ENCODE measurements around the gene HMX1. TPM values are rescaled to one million over a fixed set of nuclear protein-coding genes. Genes with fewer than 3 reads are reported as not detected.
A peak's percentile ranks its signal among the peaks of the same experiment; 100 is the strongest.

The HMX1 gene
- polyA plus RNA-seq, 1 of the 3 experiments (the other 2 are of a cell fraction) = 0.20 TPM

DNA sequence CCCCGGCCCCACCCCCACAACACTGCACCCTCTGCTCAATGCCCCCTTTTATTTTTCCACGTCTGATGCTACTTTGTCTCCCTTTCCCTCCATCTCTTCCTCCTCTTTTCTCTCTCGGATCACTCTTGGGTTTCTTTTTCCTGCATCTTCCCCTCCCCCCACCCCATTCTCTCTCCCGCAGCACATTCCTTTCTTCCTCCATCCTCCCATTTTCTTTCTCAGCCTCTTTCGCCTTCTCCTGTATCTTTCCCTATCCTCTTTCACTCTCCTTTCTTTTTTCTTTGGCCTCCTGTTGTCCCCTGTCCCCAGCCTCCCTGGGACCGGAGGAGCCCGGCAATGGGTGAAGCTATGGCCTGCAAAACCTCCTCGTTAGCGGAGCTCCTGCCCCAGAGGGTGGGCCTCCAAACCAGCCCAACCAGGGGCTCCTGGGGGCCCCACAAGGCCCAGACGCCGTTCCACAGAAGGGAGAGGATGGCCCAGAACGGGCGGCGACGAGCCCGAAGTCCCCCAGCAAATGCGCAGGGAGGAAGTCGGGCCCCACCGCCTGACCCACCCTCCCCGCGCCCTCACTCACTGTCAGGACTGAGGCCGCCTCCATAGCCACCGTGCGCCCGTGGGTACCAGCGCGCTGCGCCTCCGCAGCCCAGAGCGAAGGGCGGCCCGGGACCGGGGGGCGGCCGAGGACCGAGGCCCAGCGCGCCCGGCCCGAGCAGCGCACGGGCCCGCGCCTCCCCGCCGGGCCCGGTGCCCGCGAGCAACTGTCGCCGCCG, 807 bp downstream of the HMX1 start:
- Histone ChIP-seq H3K4me3 (ENCODE audit: low read depth in 2 of 2, low read length in 1 of 2) (peak overlapping the region in 1 of 2 experiments; percentile 55; a peak in 2 of 4 replicates), H3F3A (replicated peaks; ENCODE audit: insufficient read depth) (no peaks in the 10 kb centered on the region), H3K9me3 (no peaks in the 10 kb centered on the region), H3K79me2 (ENCODE audit: insufficient read depth) (no peaks in the 10 kb centered on the region), H3K9ac (no peak overlapping the region), H3K27me3 (ENCODE audit: insufficient read depth) (no peaks in the 10 kb centered on the region), H3K27ac (ENCODE audit: low read depth in 2 of 2, low read length in 1 of 2) (peak overlapping the region in 1 of 2 experiments; percentile 68; a peak in 1 of 4 replicates), H3K9me2 (no peaks in the 10 kb centered on the region), H3K4me2 (no peak overlapping the region), H2AFZ (ENCODE audit: low read depth) (no peak overlapping the region), H4K20me1 (ENCODE audit: insufficient read depth) (no peaks in the 10 kb centered on the region), H3K36me3 (replicated peaks in 1 of 2; ENCODE audit: control insufficient read depth in 1 of 2, insufficient read depth in 2 of 2, low read length in 1 of 2) (no peaks in the 10 kb centered on the region), H3K4me1 (ENCODE audit: control insufficient read depth in 1 of 2, insufficient read depth in 2 of 2, low read depth in 1 of 2, low read length in 1 of 2) (peaks cover 0 to 19% of the 10 kb centered on the region in 2 experiments; a peak in 1 of 4 replicates)
- CTCF ChIA-PET = interaction anchor here (0.7 to 3.1 kb wide), 4 partner anchors 16 to 183 kb away, joined by 3 to 11 read pairs (median 4); no protein-coding TSS in a partner anchor
- POLR2A ChIA-PET = no interaction called here
- TF ChIP-seq, protein P1, sequence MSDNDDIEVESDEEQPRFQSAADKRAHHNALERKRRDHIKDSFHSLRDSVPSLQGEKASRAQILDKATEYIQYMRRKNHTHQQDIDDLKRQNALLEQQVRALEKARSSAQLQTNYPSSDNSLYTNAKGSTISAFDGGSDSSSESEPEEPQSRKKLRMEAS (IDR thresholded peaks at IDR 0.05; ENCODE audit: low read depth) = no peak
- TF ChIP-seq FOXM1 (IDR thresholded peaks at IDR 0.05; ENCODE audit: low read depth) = no peak
- TF ChIP-seq POLR2AphosphoS5 (IDR thresholded peaks at IDR 0.05; ENCODE audit: low read depth, low read length) = no peak
- no peak for TF ChIP-seq EP300 (IDR thresholded peaks at IDR 0.05; ENCODE audit: borderline replicate concordance in 1 of 2, low read depth in 1 of 2, low read length in 1 of 2)
- no peak for TF ChIP-seq RFX5 (IDR thresholded peaks at IDR 0.05; ENCODE audit: low read length)
- TF ChIP-seq, protein P2, sequence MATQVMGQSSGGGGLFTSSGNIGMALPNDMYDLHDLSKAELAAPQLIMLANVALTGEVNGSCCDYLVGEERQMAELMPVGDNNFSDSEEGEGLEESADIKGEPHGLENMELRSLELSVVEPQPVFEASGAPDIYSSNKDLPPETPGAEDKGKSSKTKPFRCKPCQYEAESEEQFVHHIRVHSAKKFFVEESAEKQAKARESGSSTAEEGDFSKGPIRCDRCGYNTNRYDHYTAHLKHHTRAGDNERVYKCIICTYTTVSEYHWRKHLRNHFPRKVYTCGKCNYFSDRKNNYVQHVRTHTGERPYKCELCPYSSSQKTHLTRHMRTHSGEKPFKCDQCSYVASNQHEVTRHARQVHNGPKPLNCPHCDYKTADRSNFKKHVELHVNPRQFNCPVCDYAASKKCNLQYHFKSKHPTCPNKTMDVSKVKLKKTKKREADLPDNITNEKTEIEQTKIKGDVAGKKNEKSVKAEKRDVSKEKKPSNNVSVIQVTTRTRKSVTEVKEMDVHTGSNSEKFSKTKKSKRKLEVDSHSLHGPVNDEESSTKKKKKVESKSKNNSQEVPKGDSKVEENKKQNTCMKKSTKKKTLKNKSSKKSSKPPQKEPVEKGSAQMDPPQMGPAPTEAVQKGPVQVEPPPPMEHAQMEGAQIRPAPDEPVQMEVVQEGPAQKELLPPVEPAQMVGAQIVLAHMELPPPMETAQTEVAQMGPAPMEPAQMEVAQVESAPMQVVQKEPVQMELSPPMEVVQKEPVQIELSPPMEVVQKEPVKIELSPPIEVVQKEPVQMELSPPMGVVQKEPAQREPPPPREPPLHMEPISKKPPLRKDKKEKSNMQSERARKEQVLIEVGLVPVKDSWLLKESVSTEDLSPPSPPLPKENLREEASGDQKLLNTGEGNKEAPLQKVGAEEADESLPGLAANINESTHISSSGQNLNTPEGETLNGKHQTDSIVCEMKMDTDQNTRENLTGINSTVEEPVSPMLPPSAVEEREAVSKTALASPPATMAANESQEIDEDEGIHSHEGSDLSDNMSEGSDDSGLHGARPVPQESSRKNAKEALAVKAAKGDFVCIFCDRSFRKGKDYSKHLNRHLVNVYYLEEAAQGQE (IDR thresholded peaks at IDR 0.05; ENCODE audit: low read depth, low read length) = no peak
- DNase-seq = peak; percentile 82
- WGBS (ENCODE audit: low lambda C conversion rate) = 6% methylated on average over 19 of the region's 52 CpGs

DNA sequence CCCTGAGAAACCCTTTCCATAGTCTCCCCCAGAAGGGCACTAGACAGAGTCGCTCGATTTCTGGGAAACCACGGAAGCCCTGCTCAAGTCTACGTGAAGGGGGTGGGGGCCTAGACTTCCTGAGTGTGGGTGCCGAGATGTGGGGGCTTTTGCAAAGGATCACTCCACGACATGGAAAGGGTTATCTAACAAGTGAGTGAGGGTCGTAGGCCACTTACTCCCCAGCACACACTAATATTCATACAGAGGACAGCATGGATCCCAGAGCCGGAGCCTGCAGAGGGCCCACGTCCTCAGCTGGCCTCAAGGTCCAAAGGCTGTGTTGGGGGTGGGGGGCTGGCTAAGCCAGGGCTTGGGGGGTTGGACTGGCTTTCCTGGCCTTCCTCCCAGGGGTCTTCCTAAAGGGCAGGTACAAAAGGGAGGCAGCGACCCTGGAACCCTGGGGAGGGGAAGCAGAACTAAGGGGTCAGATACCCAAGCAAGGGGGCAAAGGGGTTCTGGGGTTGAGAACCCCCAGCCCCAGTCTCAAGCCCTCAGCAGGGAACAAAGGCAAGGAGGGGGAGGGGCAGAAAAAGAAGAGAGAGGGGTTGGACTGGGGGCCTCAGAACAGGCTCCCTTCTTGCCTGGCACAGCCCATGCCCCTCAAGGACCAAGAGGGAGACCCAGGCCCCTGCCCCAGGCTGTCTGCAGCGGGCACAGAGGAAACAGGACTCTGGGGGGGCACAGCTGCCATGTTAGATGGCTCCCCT, 1.6 kb downstream of the HMX1 start:
- Histone ChIP-seq H3F3A (replicated peaks; ENCODE audit: insufficient read depth) (no peaks in the 10 kb centered on the region), H4K20me1 (ENCODE audit: insufficient read depth) (no peaks in the 10 kb centered on the region), H3K9me3 (no peaks in the 10 kb centered on the region), H3K4me3 (ENCODE audit: low read depth in 2 of 2, low read length in 1 of 2) (peak overlapping the region in 1 of 2 experiments; percentile 55; a peak in 2 of 4 replicates), H3K27ac (ENCODE audit: low read depth in 2 of 2, low read length in 1 of 2) (no peak overlapping the region; a peak in 1 of 4 replicates), H3K9ac (no peak overlapping the region), H3K79me2 (ENCODE audit: insufficient read depth) (no peaks in the 10 kb centered on the region), H3K36me3 (replicated peaks in 1 of 2; ENCODE audit: control insufficient read depth in 1 of 2, insufficient read depth in 2 of 2, low read length in 1 of 2) (no peaks in the 10 kb centered on the region), H3K4me2 (no peak overlapping the region), H3K9me2 (no peaks in the 10 kb centered on the region), H3K27me3 (ENCODE audit: insufficient read depth) (no peaks in the 10 kb centered on the region), H3K4me1 (ENCODE audit: control insufficient read depth in 1 of 2, insufficient read depth in 2 of 2, low read depth in 1 of 2, low read length in 1 of 2) (peaks cover 0 to 19% of the 10 kb centered on the region in 2 experiments; a peak in 1 of 4 replicates), H2AFZ (ENCODE audit: low read depth) (no peak overlapping the region)
- peak; percentile 47 for DNase-seq
- ChIA-PET CTCF (interaction anchor here (3.1 kb wide), 1 partner anchor 182 kb away, joined by 11 read pairs; no protein-coding TSS in a partner anchor), POLR2A (no interaction called here)
- WGBS (ENCODE audit: low lambda C conversion rate) = 37% methylated on average over 7 of the region's 11 CpGs
- TF ChIP-seq, protein P3, sequence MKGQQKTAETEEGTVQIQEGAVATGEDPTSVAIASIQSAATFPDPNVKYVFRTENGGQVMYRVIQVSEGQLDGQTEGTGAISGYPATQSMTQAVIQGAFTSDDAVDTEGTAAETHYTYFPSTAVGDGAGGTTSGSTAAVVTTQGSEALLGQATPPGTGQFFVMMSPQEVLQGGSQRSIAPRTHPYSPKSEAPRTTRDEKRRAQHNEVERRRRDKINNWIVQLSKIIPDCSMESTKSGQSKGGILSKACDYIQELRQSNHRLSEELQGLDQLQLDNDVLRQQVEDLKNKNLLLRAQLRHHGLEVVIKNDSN (IDR thresholded peaks at IDR 0.05; ENCODE audit: borderline replicate concordance, low read depth) = no peak
- TF ChIP-seq JUND (IDR thresholded peaks at IDR 0.05) (no peak), FOXM1 (IDR thresholded peaks at IDR 0.05; ENCODE audit: low read depth) (no peak), EZH2phosphoT487 (IDR thresholded peaks at IDR 0.05; ENCODE audit: borderline replicate concordance, low read depth) (no peak), RAD21 (IDR thresholded peaks at IDR 0.05; ENCODE audit: low read length) (no peak), TCF12 (IDR thresholded peaks at IDR 0.05) (no peak), GATA2 (CRISPR knock-in tag; IDR thresholded peaks at IDR 0.05) (no peak), FOXJ3 (CRISPR knock-in tag; IDR thresholded peaks at IDR 0.05) (no peak), YY1 (IDR thresholded peaks at IDR 0.05; ENCODE audit: low read depth) (no peak)
- TF ChIP-seq, protein P2 (IDR thresholded peaks at IDR 0.05; ENCODE audit: low read depth, low read length) = no peak
- TF ChIP-seq, protein P4, sequence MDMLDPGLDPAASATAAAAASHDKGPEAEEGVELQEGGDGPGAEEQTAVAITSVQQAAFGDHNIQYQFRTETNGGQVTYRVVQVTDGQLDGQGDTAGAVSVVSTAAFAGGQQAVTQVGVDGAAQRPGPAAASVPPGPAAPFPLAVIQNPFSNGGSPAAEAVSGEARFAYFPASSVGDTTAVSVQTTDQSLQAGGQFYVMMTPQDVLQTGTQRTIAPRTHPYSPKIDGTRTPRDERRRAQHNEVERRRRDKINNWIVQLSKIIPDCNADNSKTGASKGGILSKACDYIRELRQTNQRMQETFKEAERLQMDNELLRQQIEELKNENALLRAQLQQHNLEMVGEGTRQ (IDR thresholded peaks at IDR 0.05; ENCODE audit: borderline replicate concordance, low read depth, low read length) = no peak

All from SK-N-SH (cell line).